NCI-H2196 treated with DMSO at 0.1 percent for 48 hours (cell line): Measurements from ENCODE around the gene ACOX2.

Source experiments
- DNase-seq: peaks from one replicate; lab custom pipeline; 2025; ENCODE audit not compliant: unreplicated experiment; lab: John Stamatoyannopoulos, UW

The ACOX2 gene

GRCh38 chr3:58536501-58537411 is at the start of gene ACOX2:
ACOX2 (minus strand) TSS chr3:58537190; CDS start chr3:58535106, 2,084 bp downstream.
- DNase-seq, result no peak

GRCh38 chr3:58585994-58586393 is 49.0 kb upstream of the ACOX2 start:
- DNase-seq, result no peak

- DNase-seq, result peak; percentile 50
Observed at GRCh38 chr3:58585005-58585786, 48.2 kb upstream of the ACOX2 start.

GRCh38 chr3:58584690-58585004 is 47.7 kb upstream of the ACOX2 start:
- no peak for DNase-seq

- no peak for DNase-seq
Observed at GRCh38 chr3:58581328-58582091, 44.5 kb upstream of the ACOX2 start.

GRCh38 chr3:58580826-58581327 is 43.9 kb upstream of the ACOX2 start:
- no peak for DNase-seq

- DNase-seq, result no peak
Observed at GRCh38 chr3:58578873-58579272, 41.9 kb upstream of the ACOX2 start.

GRCh38 chr3:58577269-58577821 is 40.4 kb upstream of the ACOX2 start, which contains the start of gene FAM107A:
FAM107A (minus strand) TSS chr3:58577391; CDS start chr3:58569860, 7,531 bp downstream.
- no peak for DNase-seq

GRCh38 chr3:58576716-58577115 is 39.7 kb upstream of the ACOX2 start:
- no peak for DNase-seq

GRCh38 chr3:58575971-58576652 is 39.1 kb upstream of the ACOX2 start:
- DNase-seq, result no peak

- no peak for DNase-seq
Observed at GRCh38 chr3:58574682-58575081, 37.7 kb upstream of the ACOX2 start.

- DNase-seq, result no peak
Observed at GRCh38 chr3:58574106-58574505, 37.1 kb upstream of the ACOX2 start.

GRCh38 chr3:58573640-58574039 is 36.6 kb upstream of the ACOX2 start:
- DNase-seq, result no peak

- DNase-seq, result no peak
Observed at GRCh38 chr3:58572634-58573230, 35.7 kb upstream of the ACOX2 start.

GRCh38 chr3:58572013-58572633 is 35.1 kb upstream of the ACOX2 start:
- DNase-seq, result no peak

GRCh38 chr3:58570851-58571250 is 33.9 kb upstream of the ACOX2 start:
- no peak for DNase-seq

GRCh38 chr3:58569287-58570001 is 32.5 kb upstream of the ACOX2 start:
- DNase-seq, result no peak

GRCh38 chr3:58568572-58569286 is 31.7 kb upstream of the ACOX2 start:
- DNase-seq, result no peak
